Measurements from ENCODE around the gene GAA. TPM values are rescaled to one million over a fixed set of nuclear protein-coding genes. Genes with fewer than 3 reads are reported as not detected.

The GAA gene
- total RNA-seq, 1 experiment from 2014 or later: 131 TPM

- no TSS peak for BruUV-seq (replicated peaks)
Measured at GRCh38 chr17:80137131-80137530, 35.8 kb downstream of the GAA start.

More at GRCh38 chr17:80137131-80137530, 35.8 kb downstream of the GAA start:
- H2AFZ ChIP-seq (ENCODE audit: low read depth, low read length, poor library complexity, severe bottlenecking): no peak overlapping the region
- no peaks in the 10 kb centered on the region; the same call in 1 of the 2 replicates for H4K20me1 ChIP-seq (ENCODE audit: insufficient read depth)
- no peaks in the 10 kb centered on the region for H3K27me3 ChIP-seq (ENCODE audit: insufficient read depth, low read length)
- peaks cover 85 to 93% of the 10 kb centered on the region in 2 experiments for H3K36me3 ChIP-seq (ENCODE audit: control insufficient read depth in 1 of 2, insufficient read depth in 2 of 2, low read length in 2 of 2)
- intact Hi-C loops (cut with micrococcal nuclease): no loop called here
- H3K4me2 ChIP-seq (ENCODE audit: low read length): no peak overlapping the region
- RAD21 ChIA-PET (ENCODE audit: low non-redundant PET in 1 of 2, low total read pairs in 2 of 2, uncharacterized antibody in 2 of 2, unreplicated experiment in 2 of 2): no interaction called here
- no peak overlapping the region for H3K27ac ChIP-seq (ENCODE audit: low read depth, low read length)
- no peak for ATAC-seq
- DNase-seq (ENCODE audit: low read depth, low spot score): no peak
- H3K9ac ChIP-seq (ENCODE audit: low read length): no peak overlapping the region
- H3K4me1 ChIP-seq (ENCODE audit: control insufficient read depth in 1 of 2, insufficient read depth in 2 of 2, low read length in 2 of 2): no peaks in the 10 kb centered on the region
- POLR2A ChIA-PET: no interaction called here
- H3K79me2 ChIP-seq (ENCODE audit: insufficient read depth, low read length): peaks cover 33% of the 10 kb centered on the region
- no peak overlapping the region for H3K4me3 ChIP-seq (replicated peaks in 1 of 2; ENCODE audit: low read depth in 1 of 2, low read length in 2 of 2)
- CTCF ChIA-PET: no interaction called here
- no peaks in the 10 kb centered on the region for H3K9me2 ChIP-seq (ENCODE audit: insufficient read depth)
- H3K9me3 ChIP-seq (ENCODE audit: control insufficient read depth in 1 of 2, insufficient read depth in 1 of 2, low read depth in 1 of 2, low read length in 2 of 2): no peaks in the 10 kb centered on the region
- TF ChIP-seq REST (IDR thresholded peaks at IDR 0.05; ENCODE audit: low read depth): no peak
- no peak for TF ChIP-seq POLR2A (IDR thresholded peaks at IDR 0.05; ENCODE audit: borderline replicate concordance, extremely low read depth, insufficient read depth, insufficient read length)
- no peak for TF ChIP-seq ZBTB33 (IDR thresholded peaks at IDR 0.05; ENCODE audit: extremely low read depth, insufficient replicate concordance, low read length)
- no peak for TF ChIP-seq JUND (IDR thresholded peaks at IDR 0.05)
- TF ChIP-seq YY1 (IDR thresholded peaks at IDR 0.05; ENCODE audit: extremely low read depth, insufficient replicate concordance, low read depth, low read length): no peak
- TF ChIP-seq SP1 (IDR thresholded peaks at IDR 0.05; ENCODE audit: low read depth): no peak
- no peak for TF ChIP-seq EZH2phosphoT487 (IDR thresholded peaks at IDR 0.05; ENCODE audit: borderline replicate concordance)
- TF ChIP-seq ELF1 (IDR thresholded peaks at IDR 0.05; ENCODE audit: borderline replicate concordance, low read depth): no peak
- TF ChIP-seq CTCF (IDR thresholded peaks at IDR 0.05 in 2 of 3, conservative IDR thresholded peaks at IDR 0.05 in 1 of 3; ENCODE audit: borderline replicate concordance in 1 of 3, insufficient read depth in 1 of 3, low read depth in 2 of 3, low read length in 2 of 3): no peak
- TF ChIP-seq EGR1 (IDR thresholded peaks at IDR 0.05; ENCODE audit: low read depth): no peak
- no peak for TF ChIP-seq TCF7L2 (IDR thresholded peaks at IDR 0.05; ENCODE audit: borderline replicate concordance, extremely low read depth, insufficient read depth, insufficient read length)
- no peak for TF ChIP-seq SRF (IDR thresholded peaks at IDR 0.05; ENCODE audit: low read depth)
- TF ChIP-seq ZFX (IDR thresholded peaks at IDR 0.05): no peak
- TF ChIP-seq ATF3 (IDR thresholded peaks at IDR 0.05): no peak

All from HCT116 (cell line).